IPS-20b (cell line): Measurements from ENCODE around the gene ATG13.
A peak's percentile ranks its signal among the peaks of the same experiment; 100 is the strongest.

Source experiments
- H3K27ac ChIP-seq: one replicate; pipeline ENCODE4 v1.5.1; 2013; ENCODE audit warnings: low read length
- H3K27me3 ChIP-seq: 2 replicates; pipeline ENCODE4 v1.6.1; 2013; ENCODE audit warnings: mild to moderate bottlenecking, low read length, inconsistent platforms; ENCODE audit not compliant: insufficient read depth
- H3K36me3 ChIP-seq: 2 replicates; pipeline ENCODE4 v1.6.1; 2013; ENCODE audit warnings: low read depth, mild to moderate bottlenecking, inconsistent platforms, low read length, moderate library complexity; ENCODE audit not compliant: insufficient read depth
- H3K4me1 ChIP-seq: 2 replicates; pipeline ENCODE4 v1.6.1; 2013; ENCODE audit warnings: mild to moderate bottlenecking, control low read depth, inconsistent platforms, low read length, moderate library complexity; ENCODE audit not compliant: insufficient read depth
- H3K4me3 ChIP-seq: 2 replicates; pipeline ENCODE4 v1.5.1; 2013; ENCODE audit warnings: mild to moderate bottlenecking, low read length, inconsistent platforms
- H3K9ac ChIP-seq: 2 replicates; pipeline ENCODE4 v1.6.1; 2013; ENCODE audit warnings: low read depth, mild to moderate bottlenecking, inconsistent platforms, low read length, moderate library complexity
- H3K9me3 ChIP-seq: 2 replicates; pipeline ENCODE4 v1.6.1; 2013; ENCODE audit warnings: mild to moderate bottlenecking, low read depth, low read length, inconsistent platforms; ENCODE audit not compliant: insufficient read depth

Gene ATG13

GRCh38 chr11:46611526-46612304 is 5.6 kb upstream of the ATG13 start:
- H3K27ac ChIP-seq, result no peak overlapping the region
- no peaks in the 10 kb centered on the region for H3K36me3 ChIP-seq
- no peaks in the 10 kb centered on the region for H3K9me3 ChIP-seq
- H3K27me3 ChIP-seq, result no peaks in the 10 kb centered on the region
- no peak overlapping the region for H3K4me3 ChIP-seq
- H3K9ac ChIP-seq, result no peak overlapping the region
- H3K4me1 ChIP-seq, result 0 out of 2 replicates have a peak, but pooled peaks cover 3% of the 10 kb centered on the region

GRCh38 chr11:46612326-46612725 is 5.0 kb upstream of the ATG13 start:
- no peaks in the 10 kb centered on the region for H3K27me3 ChIP-seq
- H3K9ac ChIP-seq, result no peak overlapping the region
- 0 out of 2 replicates have a peak, but pooled peaks cover 3% of the 10 kb centered on the region for H3K4me1 ChIP-seq
- no peak overlapping the region for H3K27ac ChIP-seq
- no peak overlapping the region for H3K4me3 ChIP-seq
- no peaks in the 10 kb centered on the region for H3K9me3 ChIP-seq
- no peaks in the 10 kb centered on the region for H3K36me3 ChIP-seq

- Histone ChIP-seq H3K4me1 (0 out of 2 replicates have a peak, but pooled peaks cover 3% of the 10 kb centered on the region), H3K36me3 (no peaks in the 10 kb centered on the region), H3K27me3 (no peaks in the 10 kb centered on the region), H3K4me3 (no peak overlapping the region), H3K27ac (no peak overlapping the region), H3K9ac (no peak overlapping the region), H3K9me3 (no peaks in the 10 kb centered on the region)
These were observed 1.6 kb upstream of the ATG13 start for GRCh38 chr11:46615756-46616155.

GRCh38 chr11:46616551-46617133 is 711 bp upstream of the ATG13 start:
- no peaks in the 10 kb centered on the region for H3K27me3 ChIP-seq
- peaks cover 6% of the 10 kb centered on the region; the same call in 1 of the 2 replicates for H3K36me3 ChIP-seq
- peak overlapping the region; percentile 93 for H3K9ac ChIP-seq
- H3K4me3 ChIP-seq, result peak overlapping the region; percentile 96
- 0 out of 2 replicates have a peak, but pooled peaks cover 3% of the 10 kb centered on the region for H3K4me1 ChIP-seq
- H3K27ac ChIP-seq, result peak overlapping the region; percentile 76
- no peaks in the 10 kb centered on the region for H3K9me3 ChIP-seq

GRCh38 chr11:46617972-46618314 is 590 bp downstream of the ATG13 start:
- no peaks in the 10 kb centered on the region for H3K27me3 ChIP-seq
- 0 out of 2 replicates have a peak, but pooled peaks cover 3% of the 10 kb centered on the region for H3K4me1 ChIP-seq
- peak overlapping the region; percentile 93 for H3K9ac ChIP-seq
- peak overlapping the region; percentile 75 for H3K27ac ChIP-seq
- no peaks in the 10 kb centered on the region for H3K9me3 ChIP-seq
- H3K4me3 ChIP-seq, result peak overlapping the region; percentile 96
- peaks cover 7% of the 10 kb centered on the region; the same call in 1 of the 2 replicates for H3K36me3 ChIP-seq

GRCh38 chr11:46618837-46619236 is 1.5 kb downstream of the ATG13 start:
- no peaks in the 10 kb centered on the region for H3K9me3 ChIP-seq
- no peaks in the 10 kb centered on the region for H3K27me3 ChIP-seq
- peak overlapping the region; percentile 96; the same call in 1 of the 2 replicates for H3K4me3 ChIP-seq
- H3K9ac ChIP-seq, result no peak overlapping the region
- 0 out of 2 replicates have a peak, but pooled peaks cover 3% of the 10 kb centered on the region for H3K4me1 ChIP-seq
- peaks cover 7% of the 10 kb centered on the region; the same call in 1 of the 2 replicates for H3K36me3 ChIP-seq
- no peak overlapping the region for H3K27ac ChIP-seq

GRCh38 chr11:46625406-46625805 is 8.1 kb downstream of the ATG13 start:
- H3K36me3 ChIP-seq, result peaks cover 40% of the 10 kb centered on the region
- H3K27me3 ChIP-seq, result no peaks in the 10 kb centered on the region
- H3K4me1 ChIP-seq, result no peaks in the 10 kb centered on the region

GRCh38 chr11:46628961-46629360 is 11.6 kb downstream of the ATG13 start:
- H3K4me1 ChIP-seq, result no peaks in the 10 kb centered on the region
- H3K36me3 ChIP-seq, result peaks cover 46% of the 10 kb centered on the region
- no peaks in the 10 kb centered on the region for H3K9me3 ChIP-seq
- H3K27ac ChIP-seq, result no peak overlapping the region
- no peak overlapping the region for H3K4me3 ChIP-seq
- no peaks in the 10 kb centered on the region for H3K27me3 ChIP-seq
- no peak overlapping the region for H3K9ac ChIP-seq

More at GRCh38 chr11:46625406-46625805, 8.1 kb downstream of the ATG13 start:
- no peak overlapping the region for H3K27ac ChIP-seq
- H3K4me3 ChIP-seq, result no peak overlapping the region
- no peak overlapping the region for H3K9ac ChIP-seq
- no peaks in the 10 kb centered on the region for H3K9me3 ChIP-seq

- no peak overlapping the region for H3K27ac ChIP-seq
- no peaks in the 10 kb centered on the region for H3K4me1 ChIP-seq
- H3K27me3 ChIP-seq, result no peaks in the 10 kb centered on the region
- no peaks in the 10 kb centered on the region for H3K9me3 ChIP-seq
- peaks cover 34% of the 10 kb centered on the region; the same call in 1 of the 2 replicates for H3K36me3 ChIP-seq
- no peak overlapping the region for H3K4me3 ChIP-seq
- H3K9ac ChIP-seq, result no peak overlapping the region
These were observed 12.9 kb downstream of the ATG13 start for GRCh38 chr11:46630237-46630636.

GRCh38 chr11:46631676-46632075 is 14.3 kb downstream of the ATG13 start:
- H3K27me3 ChIP-seq, result no peaks in the 10 kb centered on the region
- H3K27ac ChIP-seq, result no peak overlapping the region
- no peaks in the 10 kb centered on the region for H3K4me1 ChIP-seq
- H3K4me3 ChIP-seq, result no peak overlapping the region
- peaks cover 29% of the 10 kb centered on the region for H3K36me3 ChIP-seq
- no peak overlapping the region for H3K9ac ChIP-seq
- no peaks in the 10 kb centered on the region for H3K9me3 ChIP-seq

GRCh38 chr11:46632502-46632901 is 15.1 kb downstream of the ATG13 start:
- H3K27ac ChIP-seq, result no peak overlapping the region
- H3K4me1 ChIP-seq, result no peaks in the 10 kb centered on the region

More at GRCh38 chr11:46632502-46632901, 15.1 kb downstream of the ATG13 start:
- Histone ChIP-seq H3K4me3 (no peak overlapping the region), H3K9ac (no peak overlapping the region), H3K36me3 (peaks cover 29% of the 10 kb centered on the region), H3K9me3 (no peaks in the 10 kb centered on the region), H3K27me3 (no peaks in the 10 kb centered on the region)
